HT-29 (cell line): ENCODE results near the gene CDC42EP3. TPM values are rescaled to one million over a fixed set of nuclear protein-coding genes. Genes with fewer than 3 reads are reported as not detected.

Experiments
- DNase-seq: peaks from one replicate; pipeline ENCODE4 v3.0.0-alpha.2; 2015; ENCODE audit warnings: low spot score
- total RNA-seq: library from RNA; depleted of rRNA; stranded (reverse); fragments of >200 nt; shearing (Covaris generic); gene quantifications from 2 replicates; pipeline ENCODE4 v1.2.3, GENCODE V29; 2014

The CDC42EP3 gene
- total RNA-seq, 1 experiment from 2014 or later = 13.6 TPM

DNA sequence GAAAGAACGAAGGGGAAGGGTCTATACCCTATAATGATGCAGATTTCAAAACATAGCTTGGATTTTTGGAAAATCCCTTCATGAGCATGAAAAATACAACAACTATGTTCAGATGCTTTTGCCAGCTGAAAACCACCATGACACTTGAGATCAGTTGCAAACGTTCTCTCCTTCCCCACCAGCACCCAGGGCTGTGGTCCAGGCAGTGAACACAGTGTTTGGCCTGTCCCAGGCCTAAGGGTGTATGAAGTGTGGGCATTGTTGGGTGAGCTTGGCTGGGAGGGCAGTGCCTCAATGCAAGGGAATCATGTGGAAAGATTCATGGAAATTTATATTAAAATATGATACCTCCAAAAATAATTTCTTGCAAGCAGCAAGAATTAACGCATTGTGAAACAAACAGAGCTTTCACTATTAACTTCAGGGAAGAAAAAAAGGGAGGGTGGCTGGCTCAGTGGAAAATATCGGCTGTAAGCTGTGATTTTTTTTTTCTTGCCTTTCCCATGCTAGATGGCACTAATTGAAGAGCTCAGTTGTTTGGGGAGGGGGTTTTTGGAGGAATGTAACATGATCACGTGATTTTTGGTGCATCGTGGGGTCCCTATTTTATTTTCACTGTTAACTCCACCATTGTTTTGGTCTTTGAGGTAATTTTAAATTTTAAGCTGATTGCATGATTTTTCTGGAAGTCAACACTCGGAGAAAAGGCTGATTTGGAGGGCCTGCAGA is 52.0 kb downstream of the CDC42EP3 start:
- no peak for DNase-seq

DNA sequence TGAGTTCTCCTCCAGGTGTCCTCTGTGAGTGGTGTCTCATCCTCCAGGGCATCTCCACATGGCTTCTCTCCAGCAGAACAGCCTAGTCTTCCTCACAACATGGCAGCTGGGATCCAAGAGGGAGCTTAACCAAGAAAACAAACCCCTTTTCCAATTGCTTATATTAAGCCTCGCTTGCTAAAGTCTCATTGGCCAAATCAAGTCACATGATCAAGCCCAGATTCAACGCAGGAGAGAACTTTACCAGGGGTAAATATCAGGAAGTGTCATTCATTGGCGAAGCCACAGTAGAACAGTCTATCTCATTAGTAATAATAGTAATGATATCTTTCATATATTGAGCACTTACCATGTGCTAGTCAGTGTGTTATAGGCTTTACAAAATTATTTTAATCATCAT is 53.1 kb downstream of the CDC42EP3 start:
- no peak for DNase-seq

DNA sequence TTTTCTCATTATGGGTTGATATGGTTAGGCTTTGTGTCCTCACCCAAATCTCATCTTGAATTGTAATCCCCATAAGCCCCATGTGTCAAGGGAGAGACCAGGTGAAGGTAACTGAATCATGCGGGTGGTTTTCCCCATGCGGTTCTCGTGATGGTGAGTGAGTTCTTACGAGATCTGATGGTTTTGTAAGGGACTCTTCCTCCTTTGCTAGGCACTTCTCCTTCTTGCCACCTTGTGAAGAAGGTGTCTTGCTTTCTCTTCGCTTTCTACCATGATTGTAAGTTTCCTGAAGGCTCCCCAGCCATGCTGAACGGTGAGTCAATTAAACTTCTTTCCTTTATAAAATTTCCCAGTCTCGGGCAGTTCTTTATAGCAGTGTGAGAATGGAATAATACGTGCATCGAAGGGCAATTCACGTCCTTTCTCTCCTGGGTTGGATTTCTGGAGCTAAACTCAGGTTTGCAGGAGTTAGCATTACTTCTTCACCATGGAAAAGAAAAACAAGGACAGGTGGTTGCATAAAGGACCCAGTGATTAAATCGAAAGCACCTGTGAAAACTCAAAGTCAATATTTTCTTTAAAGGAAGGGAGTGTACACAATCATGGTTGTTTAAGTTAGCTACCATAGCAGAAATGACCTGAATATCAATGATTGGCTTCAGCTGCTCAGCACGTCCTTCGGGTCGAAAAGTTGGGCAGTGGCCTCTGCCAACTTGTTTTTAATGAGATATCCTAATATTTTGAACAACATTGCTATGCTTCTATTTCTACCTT is 54.1 kb downstream of the CDC42EP3 start:
- no peak for DNase-seq

DNA sequence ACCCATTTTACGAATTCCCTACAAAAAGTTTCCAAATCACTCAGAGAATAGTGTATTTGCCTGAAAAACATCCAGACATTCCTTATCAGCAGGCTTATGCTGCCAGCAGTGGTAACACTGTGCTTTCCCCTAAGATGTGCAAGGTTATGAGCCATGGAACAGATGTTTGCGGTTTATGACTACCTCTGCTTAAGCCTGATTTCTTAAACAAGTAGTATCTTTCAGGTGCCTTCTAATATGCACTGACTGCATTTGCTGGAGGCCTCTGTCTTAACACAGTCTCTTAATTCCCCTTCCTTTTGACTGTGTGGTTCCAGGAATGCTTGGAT is 54.8 kb downstream of the CDC42EP3 start:
- no peak for DNase-seq

DNA sequence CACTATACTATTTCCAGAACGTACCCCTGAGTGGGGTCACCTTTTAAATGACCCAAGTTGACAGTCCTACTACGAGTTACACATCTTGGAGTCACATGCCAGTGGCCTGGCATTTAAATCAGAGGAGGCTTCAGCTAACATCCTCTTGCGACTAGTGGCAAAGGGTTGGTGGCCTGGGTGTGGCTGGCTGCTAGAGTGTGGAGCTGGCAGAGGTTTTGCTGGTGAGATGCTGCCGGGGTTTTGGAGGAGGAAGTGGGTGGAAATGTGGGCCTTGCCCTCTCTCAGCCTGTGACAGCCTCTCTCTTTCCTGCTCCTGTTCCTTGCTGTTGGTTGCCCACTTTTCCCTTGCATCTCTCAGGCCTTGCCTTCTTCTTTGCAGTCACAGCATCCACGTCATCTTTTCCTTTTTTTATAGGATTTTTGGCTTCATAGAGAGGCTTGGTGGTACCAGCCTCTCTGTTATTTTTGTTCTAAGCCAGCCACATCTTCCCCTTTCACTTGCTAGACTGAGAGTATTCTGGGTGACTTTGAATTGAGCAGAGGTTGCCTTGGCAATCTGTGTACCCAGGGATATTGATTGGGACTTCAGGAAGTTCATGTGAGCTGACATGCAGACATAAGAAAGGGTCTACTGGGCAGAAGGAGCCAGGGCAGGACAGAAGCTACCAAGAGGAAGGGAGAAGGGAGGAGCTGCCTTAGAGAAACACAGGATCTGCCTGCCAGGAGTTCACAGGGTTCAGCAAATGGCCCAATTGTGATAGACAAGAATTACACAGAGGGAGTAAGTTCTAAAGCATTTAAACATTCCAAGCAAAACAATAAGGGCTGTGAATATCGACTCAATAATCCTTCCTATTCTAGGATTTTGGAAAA is 55.4 kb downstream of the CDC42EP3 start:
- no peak for DNase-seq

DNA sequence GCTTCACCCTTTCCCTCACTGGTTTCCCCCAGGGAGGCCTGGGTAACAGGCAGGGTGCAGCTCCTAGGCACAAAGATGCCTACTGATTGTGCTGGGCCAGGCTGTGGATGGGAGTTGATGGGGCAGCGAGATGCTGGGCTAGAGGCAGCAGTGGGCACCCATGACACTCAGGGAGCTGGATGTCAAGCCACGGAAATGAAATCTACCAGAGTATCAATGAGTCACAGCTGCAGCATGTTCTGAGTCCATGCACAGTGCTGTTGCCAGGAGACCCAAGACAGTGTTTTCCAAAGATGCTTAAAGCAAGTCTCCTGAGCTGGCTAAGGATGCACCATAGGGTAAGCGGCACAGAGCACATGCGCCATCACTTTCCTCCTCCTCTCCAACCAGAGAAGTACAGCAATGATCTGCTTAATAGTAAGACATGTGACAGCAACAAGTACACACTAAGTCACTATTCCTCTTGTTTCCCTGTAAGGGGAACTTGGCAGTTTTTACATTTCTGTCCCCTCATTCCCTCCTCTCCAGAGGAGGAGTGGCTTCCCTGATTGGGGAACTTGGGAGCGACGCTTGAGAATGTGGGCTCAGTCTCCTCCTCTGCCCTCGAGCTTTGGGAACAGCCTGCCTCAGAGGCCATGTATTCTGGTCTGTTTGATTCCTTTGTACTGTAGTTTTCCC is 57.2 kb downstream of the CDC42EP3 start:
- DNase-seq = no peak

DNA sequence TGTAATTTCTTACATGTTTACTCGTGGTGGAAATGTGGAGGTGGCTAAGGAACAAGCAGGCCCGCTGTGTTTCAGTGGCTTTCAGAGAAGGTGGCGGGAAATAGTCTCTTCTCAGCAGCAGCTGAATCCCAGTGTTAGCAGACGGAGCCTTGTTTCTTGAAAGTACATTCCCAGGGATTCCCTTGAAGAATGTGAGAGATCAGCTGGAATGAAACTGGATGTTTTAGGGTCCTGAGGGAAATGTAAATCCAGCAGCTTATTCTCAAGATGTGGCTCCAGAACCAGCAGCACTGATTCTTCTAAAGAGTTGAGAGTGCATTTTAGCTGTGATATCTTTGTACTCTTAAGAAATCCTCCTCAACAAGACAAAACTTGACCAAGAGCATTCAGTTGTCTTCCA is 59.1 kb downstream of the CDC42EP3 start:
- no peak for DNase-seq

DNA sequence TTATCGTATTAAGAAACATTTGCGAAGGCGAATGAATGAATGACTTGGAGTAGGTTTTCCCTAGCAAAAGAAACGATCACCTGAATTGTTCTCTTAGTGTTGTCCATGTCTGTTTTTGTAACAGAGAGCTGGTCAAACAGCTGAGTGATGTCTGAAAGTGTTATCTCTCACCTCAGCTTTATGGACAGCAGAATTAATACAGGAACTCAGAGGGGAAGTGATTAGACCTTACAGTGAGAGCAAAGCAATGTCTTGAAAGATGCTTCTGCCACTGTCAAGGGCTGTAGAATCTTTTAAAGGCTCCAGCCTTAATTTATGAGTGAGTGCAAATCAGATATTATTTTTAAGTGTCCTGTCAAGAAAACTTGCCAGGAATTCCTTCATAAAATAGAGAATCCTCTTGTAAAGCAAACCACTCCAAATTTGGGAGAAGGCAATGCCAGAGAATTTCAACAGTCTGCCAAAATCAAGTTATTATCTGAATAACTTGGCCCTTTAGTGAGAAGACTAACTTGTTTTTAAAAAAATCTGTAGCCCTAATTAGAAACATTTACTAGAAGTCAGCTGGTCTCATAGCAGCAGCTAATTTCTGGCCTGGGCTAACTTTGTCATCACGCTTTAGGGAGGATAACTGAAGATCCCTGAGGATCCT is 60.7 kb downstream of the CDC42EP3 start:
- DNase-seq = no peak

DNA sequence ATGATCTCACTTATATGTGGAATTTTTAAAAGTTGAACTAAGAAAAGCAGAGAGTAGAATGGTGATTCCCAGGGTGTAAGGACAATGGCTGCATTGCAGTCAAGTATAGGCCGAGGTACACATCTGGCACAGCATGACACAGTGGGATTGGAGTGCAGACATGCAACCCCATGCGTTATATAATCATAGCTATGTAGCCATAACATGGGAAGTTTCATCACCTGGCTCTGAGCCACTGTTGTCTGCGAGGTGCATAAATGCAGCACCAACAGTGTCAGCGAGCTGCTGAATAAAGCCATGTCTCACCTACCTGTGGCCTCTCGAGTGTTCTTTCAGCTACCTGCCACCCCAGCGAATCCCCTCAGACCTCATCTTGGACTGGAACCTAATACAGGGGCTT is 61.7 kb downstream of the CDC42EP3 start:
- DNase-seq = no peak

DNA sequence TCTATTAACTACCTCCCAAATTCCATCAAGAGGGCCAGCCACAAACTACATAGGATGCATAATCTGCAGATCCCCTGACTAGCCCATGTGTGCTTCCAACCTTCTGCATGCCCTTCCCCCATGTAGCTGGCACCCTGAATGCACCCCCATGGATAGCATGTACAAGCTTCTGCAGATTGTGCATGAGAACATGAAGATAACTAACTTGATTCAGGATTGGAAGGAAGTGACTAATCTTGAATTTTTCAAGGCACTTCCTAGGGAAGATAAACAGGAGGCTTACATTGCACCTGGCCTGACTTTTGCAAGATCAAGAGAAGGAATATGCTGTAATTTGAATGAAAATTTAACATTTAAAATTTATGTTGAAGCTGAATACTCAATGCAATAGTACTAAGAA is 66.7 kb downstream of the CDC42EP3 start:
- DNase-seq = no peak

DNA sequence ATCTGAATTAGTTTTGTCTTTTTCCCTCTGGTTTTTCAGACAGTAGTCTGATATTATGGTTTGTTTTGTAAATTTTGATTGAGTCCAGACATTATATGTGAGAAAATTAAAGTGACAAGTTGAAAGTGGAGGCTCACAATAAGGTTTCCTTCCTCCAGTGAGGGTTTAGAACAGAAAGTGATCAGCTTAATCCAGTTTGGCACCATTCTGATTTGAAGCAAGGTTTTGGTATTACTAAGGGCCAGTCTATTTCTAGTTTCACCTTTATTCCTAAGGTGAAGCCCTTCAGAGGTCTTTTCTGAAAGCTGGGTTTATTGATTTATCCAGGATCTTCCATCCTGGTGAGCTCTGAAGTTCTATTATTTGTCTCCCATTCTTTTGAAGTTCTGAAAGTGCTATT is 68.7 kb downstream of the CDC42EP3 start:
- DNase-seq = no peak

DNA sequence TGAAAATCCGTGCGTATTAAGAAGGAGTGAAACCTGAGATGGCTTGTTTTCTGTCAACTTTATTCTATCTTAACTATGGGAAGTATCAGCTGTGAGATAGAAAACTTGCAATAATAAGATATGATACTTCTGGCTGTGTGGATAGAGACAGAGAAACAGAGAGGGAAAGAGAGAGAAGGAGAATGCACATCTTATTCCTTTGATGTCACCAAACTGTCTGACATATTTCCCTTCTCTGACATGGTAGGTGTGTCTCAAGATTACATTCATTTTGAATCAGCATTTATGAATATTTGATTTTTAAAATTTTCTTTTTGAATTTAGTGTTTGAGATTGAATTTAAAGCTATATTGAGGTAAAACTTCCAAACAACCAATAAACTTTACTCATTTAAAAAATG is 69.4 kb downstream of the CDC42EP3 start:
- no peak for DNase-seq

DNA sequence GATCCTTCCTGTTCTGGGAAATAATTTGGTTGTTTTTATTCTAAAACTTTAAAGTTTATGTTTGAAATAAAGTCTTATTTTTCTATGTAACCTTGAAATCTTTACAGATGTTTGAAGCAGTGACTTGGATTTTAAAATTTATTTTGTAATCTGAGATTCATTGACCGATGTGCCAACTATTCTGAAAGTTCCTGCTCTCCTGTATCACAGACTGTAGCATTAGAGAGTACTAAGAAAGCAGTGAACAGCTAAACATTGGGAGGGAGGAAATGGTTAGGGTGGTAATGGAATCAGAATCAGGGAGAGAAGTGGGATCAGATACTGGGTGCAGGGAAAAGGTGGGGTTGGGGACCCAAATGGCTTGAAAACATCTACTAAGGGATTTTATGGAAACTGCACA is 69.9 kb downstream of the CDC42EP3 start:
- DNase-seq = no peak

DNA sequence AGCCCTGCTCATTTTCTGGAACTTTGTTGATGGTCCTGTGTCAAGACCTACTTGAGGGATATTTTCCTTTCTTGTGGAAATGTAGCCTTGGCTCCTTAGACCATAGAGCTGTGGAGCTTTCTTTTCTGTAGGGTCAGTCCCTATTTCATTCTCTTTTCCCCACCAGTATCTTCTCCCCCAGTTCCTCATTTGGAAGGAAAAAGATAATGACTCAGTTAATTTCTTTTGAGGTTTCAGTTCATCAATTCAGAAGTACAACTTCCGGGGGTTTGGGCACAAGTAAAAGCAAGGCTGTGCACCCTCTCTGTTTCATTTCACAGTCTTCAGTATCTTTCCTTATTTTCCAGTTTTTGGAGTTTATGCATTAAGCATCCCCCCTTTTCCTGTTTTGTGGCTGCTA is 70.7 kb downstream of the CDC42EP3 start:
- DNase-seq = no peak

DNA sequence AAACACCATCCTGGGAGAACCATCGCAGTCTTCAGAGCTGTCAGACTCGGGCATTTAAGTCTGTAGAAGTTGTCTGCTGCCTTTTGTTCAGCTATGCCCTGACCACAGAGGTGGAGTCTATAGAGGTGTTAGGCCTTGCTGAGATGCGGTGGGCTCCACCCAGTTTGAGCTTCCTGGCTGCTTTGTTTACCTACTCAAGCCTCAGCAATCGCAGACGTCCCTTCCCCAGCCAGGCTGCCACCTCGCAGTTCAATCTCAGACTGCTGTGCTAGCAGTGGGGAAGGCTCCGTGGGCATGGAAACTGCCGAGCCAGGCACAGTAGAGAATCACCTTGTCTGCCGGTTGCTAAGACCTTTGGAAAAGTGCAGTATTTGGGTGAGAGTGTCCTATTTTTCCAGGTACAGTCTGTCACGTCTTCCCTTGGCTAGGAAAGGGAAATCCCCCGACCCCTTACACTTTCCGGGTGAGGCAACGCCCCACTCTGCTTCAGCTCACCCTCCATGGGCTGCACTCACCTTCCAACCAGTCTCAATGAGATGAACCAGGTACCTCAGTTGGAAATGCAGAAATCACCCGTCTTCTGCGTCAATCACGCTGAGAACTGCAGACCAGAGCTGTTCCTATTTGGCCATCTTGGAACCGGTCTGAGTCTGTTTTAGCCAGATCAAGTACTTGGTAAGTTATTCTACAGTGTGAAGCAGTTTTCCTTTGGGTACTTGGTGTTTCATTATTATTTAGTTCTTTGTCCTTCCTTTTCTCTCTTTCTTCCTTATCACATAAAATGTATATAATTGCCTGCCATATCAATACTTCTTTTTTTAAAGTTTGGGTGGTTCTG is 71.5 kb downstream of the CDC42EP3 start:
- no peak for DNase-seq

DNA sequence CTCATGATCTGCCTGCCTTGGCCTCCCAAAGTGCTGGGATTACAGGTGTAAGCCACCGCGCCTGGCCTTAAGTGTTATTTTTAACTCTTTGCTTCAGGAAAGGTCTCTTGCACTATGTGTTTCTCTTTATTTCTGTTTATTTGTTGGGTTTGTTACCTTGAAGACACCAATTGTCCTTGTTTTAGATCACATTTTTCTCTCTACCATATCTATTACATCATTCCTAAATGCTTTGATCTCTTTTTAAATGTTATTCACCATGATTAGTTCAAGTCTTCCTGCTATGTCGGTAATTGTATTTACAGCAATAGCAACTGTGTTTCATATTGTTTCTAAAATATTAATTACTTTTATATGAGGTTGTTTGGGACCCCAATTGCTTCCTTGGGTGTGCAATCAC is 77.7 kb downstream of the CDC42EP3 start:
- no peak for DNase-seq

DNA sequence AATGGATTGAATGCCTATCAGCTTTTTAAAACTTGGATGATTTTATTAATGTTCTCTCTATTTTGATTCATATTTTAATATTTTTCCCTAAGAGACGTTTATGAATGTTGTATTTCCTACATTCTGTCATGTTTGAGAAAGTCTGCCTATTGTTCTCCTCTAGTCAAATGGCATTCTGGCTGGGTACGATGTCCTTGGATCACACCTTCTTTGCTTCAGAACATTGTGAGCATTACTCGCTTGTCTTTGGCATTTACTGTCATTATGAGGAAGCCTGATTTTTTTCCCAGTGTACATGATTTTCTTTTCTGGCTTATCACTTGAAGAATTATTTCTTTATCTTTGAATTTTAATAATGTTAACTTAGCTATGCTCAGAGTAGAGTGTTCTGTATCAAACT is 78.4 kb downstream of the CDC42EP3 start:
- no peak for DNase-seq
